Loucy (cell line): ENCODE measurements around the gene SV2B.

Experiments used
- H2AFZ ChIP-seq: fragments of 200-600 bp; sonication (generic); 2 replicates; pipeline ENCODE4 v1.6.0; 2016; ENCODE audit warnings: antibody characterized with exemption, mild to moderate bottlenecking, low read length, moderate library complexity
- H3F3A ChIP-seq: fragments of 200-600 bp; 2 replicates; pipeline ENCODE4 v1.6.0; 2016; ENCODE audit warnings: antibody characterized with exemption, low read depth, mild to moderate bottlenecking
- H3K27me3 ChIP-seq: fragments of 200-600 bp; sonication (generic); 2 replicates; pipeline ENCODE4 v1.6.1; 2014; ENCODE audit warnings: low read length, mild to moderate bottlenecking; ENCODE audit not compliant: insufficient read depth, poor library complexity, severe bottlenecking
- H3K36me3 ChIP-seq: fragments of 200-600 bp; sonication (generic); 2 replicates; pipeline ENCODE4 v1.6.1; 2016; ENCODE audit warnings: low read length; ENCODE audit not compliant: insufficient read depth
- H3K4me1 ChIP-seq: fragments of 200-600 bp; sonication (generic); 2 replicates; pipeline ENCODE4 v1.5.1; 2014; ENCODE audit warnings: low read length, mild to moderate bottlenecking; ENCODE audit not compliant: insufficient read depth, poor library complexity, severe bottlenecking
- H3K4me2 ChIP-seq: fragments of 200-600 bp; sonication (generic); 2 replicates; pipeline ENCODE4 v1.6.0; 2014; ENCODE audit warnings: antibody characterized with exemption, low read length, low read depth, mild to moderate bottlenecking; ENCODE audit not compliant: poor library complexity, severe bottlenecking
- H3K4me3 ChIP-seq: fragments of 200-600 bp; sonication (generic); 2 replicates; pipeline ENCODE4 v1.5.1; 2014; ENCODE audit warnings: low read length, mild to moderate bottlenecking, mixed read lengths; ENCODE audit not compliant: poor library complexity, severe bottlenecking
- H3K79me2 ChIP-seq: fragments of 200-600 bp; sonication (generic); 2 replicates; pipeline ENCODE4 v1.6.1; 2014; ENCODE audit warnings: low read length; ENCODE audit not compliant: insufficient read depth
- H3K9ac ChIP-seq: fragments of 200-600 bp; sonication (generic); 2 replicates; pipeline ENCODE4 v1.6.0; 2014; ENCODE audit warnings: mild to moderate bottlenecking, low read depth, low read length, moderate library complexity; ENCODE audit not compliant: poor library complexity, severe bottlenecking
- H3K9me2 ChIP-seq: fragments of 200-600 bp; sonication (generic); replicated peaks from 2 replicates; pipeline ENCODE4 v1.6.1; 2016; ENCODE audit warnings: low read depth, low read length, mixed read lengths
- H3K9me3 ChIP-seq: fragments of 200-600 bp; sonication (generic); 2 replicates; pipeline ENCODE4 v1.6.1; 2014; ENCODE audit warnings: mild to moderate bottlenecking, antibody characterized with exemption, low read length, low read depth; ENCODE audit not compliant: insufficient read depth
- H4K20me1 ChIP-seq: fragments of 200-600 bp; sonication (generic); 2 replicates; pipeline ENCODE4 v1.6.0; 2014; ENCODE audit warnings: antibody characterized with exemption, low read length, mild to moderate bottlenecking; ENCODE audit not compliant: insufficient read depth, poor library complexity, severe bottlenecking
- EZH2phosphoT487 ChIP-seq: fragments of 200-600 bp; IDR thresholded peaks from 2 replicates; pipeline ENCODE4 v1.6.1; 2018; ENCODE audit warnings: antibody characterized with exemption, mild to moderate bottlenecking, moderate library complexity, borderline replicate concordance
- TF ChIP-seq, protein P1 (sequence below): fragments of 200-600 bp; sonication (generic); conservative IDR thresholded peaks from 2 replicates; pipeline ENCODE4 v1.5.1; 2014; ENCODE audit warnings: mild to moderate bottlenecking, antibody characterized with exemption, low read length

The SV2B gene

DNA sequence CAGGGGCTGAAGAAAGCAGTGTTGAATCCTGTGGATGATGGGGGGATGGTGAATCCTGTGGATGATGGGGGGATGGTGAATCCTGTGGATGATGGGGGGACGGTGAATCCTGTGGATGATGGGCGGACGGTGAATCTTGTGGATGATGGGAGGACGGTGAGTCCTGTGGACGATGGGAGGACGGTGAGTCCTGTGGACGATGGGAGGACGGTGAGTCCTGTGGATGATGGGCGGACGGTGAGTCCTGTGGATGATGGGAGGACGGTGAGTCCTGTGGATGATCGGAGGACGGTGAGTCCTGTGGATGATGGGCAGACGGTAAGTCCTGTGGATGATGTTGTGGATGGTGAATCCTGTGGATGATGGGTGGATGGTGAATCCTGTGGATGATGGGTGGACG, 170.7 kb downstream of the SV2B start:
- Histone ChIP-seq H3K9ac (no peak overlapping the region), H4K20me1 (no peaks in the 10 kb centered on the region), H3F3A (no peaks in the 10 kb centered on the region), H2AFZ (no peak overlapping the region), H3K4me1 (peaks cover 4% of the 10 kb centered on the region), H3K9me2 (no peaks in the 10 kb centered on the region), H3K9me3 (no peaks in the 10 kb centered on the region), H3K27me3 (no peaks in the 10 kb centered on the region), H3K79me2 (no peaks in the 10 kb centered on the region), H3K36me3 (no peaks in the 10 kb centered on the region), H3K4me3 (no peak overlapping the region), H3K4me2 (no peak overlapping the region)
- TF ChIP-seq, protein P1, sequence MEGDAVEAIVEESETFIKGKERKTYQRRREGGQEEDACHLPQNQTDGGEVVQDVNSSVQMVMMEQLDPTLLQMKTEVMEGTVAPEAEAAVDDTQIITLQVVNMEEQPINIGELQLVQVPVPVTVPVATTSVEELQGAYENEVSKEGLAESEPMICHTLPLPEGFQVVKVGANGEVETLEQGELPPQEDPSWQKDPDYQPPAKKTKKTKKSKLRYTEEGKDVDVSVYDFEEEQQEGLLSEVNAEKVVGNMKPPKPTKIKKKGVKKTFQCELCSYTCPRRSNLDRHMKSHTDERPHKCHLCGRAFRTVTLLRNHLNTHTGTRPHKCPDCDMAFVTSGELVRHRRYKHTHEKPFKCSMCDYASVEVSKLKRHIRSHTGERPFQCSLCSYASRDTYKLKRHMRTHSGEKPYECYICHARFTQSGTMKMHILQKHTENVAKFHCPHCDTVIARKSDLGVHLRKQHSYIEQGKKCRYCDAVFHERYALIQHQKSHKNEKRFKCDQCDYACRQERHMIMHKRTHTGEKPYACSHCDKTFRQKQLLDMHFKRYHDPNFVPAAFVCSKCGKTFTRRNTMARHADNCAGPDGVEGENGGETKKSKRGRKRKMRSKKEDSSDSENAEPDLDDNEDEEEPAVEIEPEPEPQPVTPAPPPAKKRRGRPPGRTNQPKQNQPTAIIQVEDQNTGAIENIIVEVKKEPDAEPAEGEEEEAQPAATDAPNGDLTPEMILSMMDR: no peak
- TF ChIP-seq EZH2phosphoT487: no peak

DNA sequence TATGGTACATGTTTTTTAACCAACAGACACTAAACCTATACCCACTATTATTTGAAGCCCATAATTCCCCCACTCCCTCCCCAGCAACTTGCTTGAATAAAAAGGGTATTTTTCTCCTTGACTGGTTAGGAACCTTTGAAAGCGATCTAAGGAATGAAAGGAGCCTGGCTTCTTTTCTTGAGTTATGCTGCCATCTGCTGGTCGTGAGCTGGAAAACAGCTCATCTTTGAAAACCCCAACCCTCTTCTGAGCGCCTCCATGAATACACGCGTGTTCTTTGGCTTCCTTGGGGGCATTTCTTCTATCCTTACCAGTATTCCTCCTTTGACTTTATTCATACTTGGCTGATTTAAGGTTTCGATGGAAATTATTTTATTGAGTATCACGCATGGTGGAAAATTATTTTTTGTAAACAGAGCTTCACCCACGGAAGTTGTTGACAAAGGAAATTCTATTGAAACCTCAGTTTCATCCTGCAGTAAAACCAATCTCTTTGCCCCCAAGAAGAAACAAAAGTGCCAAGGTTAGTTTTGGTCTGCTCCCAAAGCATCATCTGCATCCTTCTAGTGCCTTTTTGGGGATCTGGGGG, 171.6 kb downstream of the SV2B start:
- no peaks in the 10 kb centered on the region for H3K9me2 ChIP-seq
- H3K36me3 ChIP-seq: no peaks in the 10 kb centered on the region
- peak overlapping the region; percentile 63 for H3K4me2 ChIP-seq
- H3K4me3 ChIP-seq: peak overlapping the region; percentile 51
- H2AFZ ChIP-seq: peak overlapping the region; percentile 91
- H3K79me2 ChIP-seq: no peaks in the 10 kb centered on the region
- peaks cover 4% of the 10 kb centered on the region for H3K4me1 ChIP-seq
- no peaks in the 10 kb centered on the region for H4K20me1 ChIP-seq
- H3K9me3 ChIP-seq: no peaks in the 10 kb centered on the region
- TF ChIP-seq, protein P1: peak; percentile 93
- no peak for TF ChIP-seq EZH2phosphoT487
- H3F3A ChIP-seq: no peaks in the 10 kb centered on the region
- H3K27me3 ChIP-seq: no peaks in the 10 kb centered on the region
- peak overlapping the region; percentile 29 for H3K9ac ChIP-seq

DNA sequence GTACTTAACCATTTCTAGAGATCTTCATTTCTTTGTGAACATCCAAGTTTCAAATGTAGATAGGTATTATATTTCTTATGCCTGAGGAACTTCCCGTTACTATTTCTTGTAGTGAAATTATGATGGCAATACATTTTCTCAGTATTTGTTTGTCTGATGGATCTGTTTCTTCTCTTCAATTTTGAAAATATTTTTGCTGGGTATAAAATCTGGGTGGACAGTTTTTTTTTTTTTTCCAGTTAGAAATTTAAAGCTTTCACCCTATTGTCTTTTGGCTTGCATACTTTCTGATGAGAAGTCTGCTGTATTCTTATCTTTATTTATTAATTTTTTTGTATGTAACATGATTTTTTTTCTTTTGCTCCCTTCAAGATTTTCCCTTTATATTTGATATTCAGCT, 175.8 kb downstream of the SV2B start:
- no peak overlapping the region for H3K4me2 ChIP-seq
- H3K79me2 ChIP-seq: no peaks in the 10 kb centered on the region
- peaks cover 4% of the 10 kb centered on the region for H3K4me1 ChIP-seq
- no peaks in the 10 kb centered on the region for H3K9me3 ChIP-seq
- H3K9ac ChIP-seq: no peak overlapping the region
- no peaks in the 10 kb centered on the region for H3F3A ChIP-seq
- H2AFZ ChIP-seq: no peak overlapping the region
- H3K9me2 ChIP-seq: no peaks in the 10 kb centered on the region
- TF ChIP-seq EZH2phosphoT487: no peak
- TF ChIP-seq, protein P1: no peak
- no peaks in the 10 kb centered on the region for H3K27me3 ChIP-seq
- H4K20me1 ChIP-seq: no peaks in the 10 kb centered on the region
- no peaks in the 10 kb centered on the region for H3K36me3 ChIP-seq
- no peak overlapping the region for H3K4me3 ChIP-seq
